ENCODE data around the gene NFE2L2. TPM values are rescaled to one million over a fixed set of nuclear protein-coding genes. Genes with fewer than 3 reads are reported as not detected.

Gene NFE2L2
- total and polyA plus RNA-seq, 9 of the 15 experiments (the other 6 are each of a cell fraction or from before 2014, with no cell fraction given): 29.3 to 120 (median 59.3) TPM

- TF ChIP-seq ZBTB40 (IDR thresholded peaks at IDR 0.05): no peak
- TF ChIP-seq ZBTB40 (CRISPR knock-in tag; IDR thresholded peaks at IDR 0.05): peak; percentile 61
- peak; percentile 88 for TF ChIP-seq ELF4 (CRISPR knock-in tag; IDR thresholded peaks at IDR 0.05)
- TF ChIP-seq HMGN3 (IDR thresholded peaks at IDR 0.05; ENCODE audit: borderline replicate concordance, extremely low read depth, insufficient read length, low read depth, low read length): peak; percentile 98
- TF ChIP-seq RB1 (IDR thresholded peaks at IDR 0.05; ENCODE audit: low read depth): peak; percentile 98
- TF ChIP-seq TEAD4 (IDR thresholded peaks at IDR 0.05; ENCODE audit: low read length): peak; percentile 68
- TF ChIP-seq TEAD4 (CRISPR knock-in tag; IDR thresholded peaks at IDR 0.05; ENCODE audit: borderline replicate concordance): no peak
- no peak for TF ChIP-seq NFXL1 (CRISPR knock-in tag; IDR thresholded peaks at IDR 0.05)
- peak; percentile 53; the same call in 1 of the 2 replicates for TF ChIP-seq ZEB2 (IDR thresholded peaks at IDR 0.05)
- TF ChIP-seq ZBED1 (IDR thresholded peaks at IDR 0.05): peak; percentile 90
- no peak for TF ChIP-seq XRCC3 (IDR thresholded peaks at IDR 0.05)
- peak in 1 of 2 experiments; percentile 75; a peak in 1 of 4 replicates for TF ChIP-seq KDM4B (IDR thresholded peaks at IDR 0.05; ENCODE audit: borderline replicate concordance in 2 of 2, low read depth in 1 of 2)
- TF ChIP-seq SRSF3 (IDR thresholded peaks at IDR 0.05; ENCODE audit: insufficient read depth, low read length): peak; percentile 50
- no peak for TF ChIP-seq DNMT1 (IDR thresholded peaks at IDR 0.05)
- TF ChIP-seq MLLT1 (IDR thresholded peaks at IDR 0.05): peak; percentile 12 to 84; a peak in 3 of 4 replicates
- TF ChIP-seq THRA (IDR thresholded peaks at IDR 0.05): no peak
These were observed 897 bp downstream of the NFE2L2 start (continued) for GRCh38 chr2:177263451-177264208.

All from K562 (cell line).